Omental fat pad (tissue), 4 donors: ENCODE measurements around the gene IL4I1. TPM values are rescaled to one million over a fixed set of nuclear protein-coding genes. Genes with fewer than 3 reads are reported as not detected.
A peak's percentile ranks its signal among the peaks of the same experiment; 100 is the strongest.
"Not testable (repeated sequence)": the region's sequence is repeated elsewhere in the genome, so short reads cannot be mapped to it uniquely, and the experiment has no call there.

Experiments
- ATAC-seq: fragments of 150-250 bp; one replicate; pipeline ENCODE4 v1.9.1; 2016; ENCODE audit warnings: mild to moderate bottlenecking, moderate library complexity; ENCODE audit not compliant: low FRiP score
- DNase-seq: peaks from one replicate; pipeline ENCODE4 v3.0.0-alpha.2; 2019; ENCODE audit warnings: low spot score
- CTCF ChIP-seq, 3 donors: fragments of 450-650 bp; IDR thresholded peaks; one replicate each; pipeline ENCODE4 v1.5.1; 2016 to 2017; ENCODE audit warnings: antibody characterized with exemption in 3 of 3, mild to moderate bottlenecking in 3 of 3, moderate library complexity in 2 of 3
- total RNA-seq, 4 donors: library from RNA; depleted of rRNA; stranded (reverse); fragments of >200 nt; gene quantifications; one replicate each; pipeline ENCODE4 v1.1.0, GENCODE V29; 2016

IL4I1 gene
- 1 to 10 TPM in 2 of 4 donors, under 1 TPM in 1, not detected in 1; 0.56 to 5.5 (median 1.5) TPM for total RNA-seq

- peak; percentile 21 for ATAC-seq
- TF ChIP-seq CTCF (IDR thresholded peaks at IDR 0.05) = no peak
- DNase-seq = no peak
Measured at GRCh38 chr19:49896863-49897621, at the start of gene IL4I1. Gene IL4I1, minus strand, starts transcription at chr19:49896887. Its CDS starts 727 bp downstream, at chr19:49896160.

DNA sequence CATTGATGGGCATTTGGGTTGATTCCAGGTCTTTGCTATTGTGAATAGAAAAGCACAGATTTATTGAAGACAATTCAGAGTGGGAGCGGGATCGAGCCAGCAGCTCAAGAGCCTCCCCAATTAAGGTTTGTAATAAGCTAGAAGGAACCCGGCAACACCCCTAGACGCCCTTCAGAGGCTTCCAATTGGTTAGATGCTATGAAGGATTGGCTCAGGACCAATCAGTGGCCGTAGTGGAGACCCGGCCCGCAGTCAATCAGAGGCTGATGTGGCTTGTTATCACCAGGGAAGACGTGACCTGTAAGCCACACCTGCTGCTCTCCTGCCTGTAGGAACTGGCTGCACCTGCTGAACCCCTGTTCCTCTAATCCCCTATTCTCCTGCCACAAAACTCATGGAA, 49.7 kb upstream of the IL4I1 start:
- ATAC-seq (no peak), DNase-seq (no peak)
- no peak for TF ChIP-seq CTCF (IDR thresholded peaks at IDR 0.05)

DNA sequence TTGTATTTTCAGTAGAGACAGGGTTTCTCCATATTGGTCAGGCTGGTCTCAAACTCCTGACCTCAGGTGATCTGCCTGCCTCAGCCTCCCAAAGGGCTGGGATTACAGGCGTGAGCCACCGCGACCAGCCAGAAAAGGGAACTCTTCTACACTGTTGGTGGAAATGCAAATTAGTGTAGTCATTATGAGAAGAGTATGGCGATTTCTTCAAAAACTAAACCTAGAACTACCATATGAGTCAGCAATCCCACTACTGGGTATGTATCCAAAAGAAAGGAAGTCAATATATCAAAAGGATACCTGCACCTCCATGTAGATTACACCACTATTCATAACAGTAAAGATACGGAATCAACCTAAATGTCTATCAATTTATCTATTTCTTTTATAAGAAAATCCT, 47.9 kb upstream of the IL4I1 start:
- not testable (repeated sequence) for DNase-seq, ATAC-seq

DNA sequence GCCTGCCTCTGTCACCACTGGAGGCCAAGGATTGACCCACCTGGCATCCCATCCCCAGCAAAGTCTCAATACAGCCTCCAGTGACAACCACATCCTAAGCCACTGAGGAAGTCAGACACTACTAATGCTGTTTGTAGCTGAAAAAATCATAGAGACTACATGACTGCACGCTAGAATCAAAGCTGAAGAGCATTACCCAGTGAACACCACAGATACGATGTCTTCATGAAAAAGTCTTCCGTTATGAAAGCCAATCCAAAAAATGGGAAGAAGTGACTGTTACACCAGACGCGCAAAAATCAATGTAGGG, 43.8 kb upstream of the IL4I1 start:
- DNase-seq = no peak

GRCh38 chr19:49939721-49940481, 43.2 kb upstream of the IL4I1 start:
- TF ChIP-seq CTCF (IDR thresholded peaks at IDR 0.05) = no peak
- DNase-seq (no peak), ATAC-seq (no peak)

More for the DNA sequence above, 43.8 kb upstream of the IL4I1 start:
- ATAC-seq = no peak
- no peak for TF ChIP-seq CTCF (IDR thresholded peaks at IDR 0.05)

DNA sequence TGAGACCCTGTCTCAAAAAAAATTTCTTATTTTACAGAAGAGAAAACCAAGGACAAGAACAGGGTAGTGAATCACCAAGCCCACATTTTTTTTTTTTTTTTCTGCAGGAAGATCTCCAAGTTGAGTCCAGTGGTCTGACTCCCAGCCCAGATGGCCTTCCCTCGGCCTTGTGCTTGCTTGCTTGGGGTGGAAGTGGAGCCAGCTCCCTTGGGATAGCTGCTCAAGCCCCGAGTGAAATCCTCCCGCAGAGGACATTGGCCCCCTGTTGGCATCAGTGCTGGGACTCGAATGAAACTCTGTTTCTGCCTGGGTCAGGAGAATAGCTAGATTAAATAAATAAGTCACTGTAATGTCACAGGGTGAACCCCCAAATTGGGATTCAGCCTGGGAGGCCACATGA, 42.0 kb upstream of the IL4I1 start:
- ATAC-seq (no peak), DNase-seq (no peak)
- no peak for TF ChIP-seq CTCF (IDR thresholded peaks at IDR 0.05)

DNA sequence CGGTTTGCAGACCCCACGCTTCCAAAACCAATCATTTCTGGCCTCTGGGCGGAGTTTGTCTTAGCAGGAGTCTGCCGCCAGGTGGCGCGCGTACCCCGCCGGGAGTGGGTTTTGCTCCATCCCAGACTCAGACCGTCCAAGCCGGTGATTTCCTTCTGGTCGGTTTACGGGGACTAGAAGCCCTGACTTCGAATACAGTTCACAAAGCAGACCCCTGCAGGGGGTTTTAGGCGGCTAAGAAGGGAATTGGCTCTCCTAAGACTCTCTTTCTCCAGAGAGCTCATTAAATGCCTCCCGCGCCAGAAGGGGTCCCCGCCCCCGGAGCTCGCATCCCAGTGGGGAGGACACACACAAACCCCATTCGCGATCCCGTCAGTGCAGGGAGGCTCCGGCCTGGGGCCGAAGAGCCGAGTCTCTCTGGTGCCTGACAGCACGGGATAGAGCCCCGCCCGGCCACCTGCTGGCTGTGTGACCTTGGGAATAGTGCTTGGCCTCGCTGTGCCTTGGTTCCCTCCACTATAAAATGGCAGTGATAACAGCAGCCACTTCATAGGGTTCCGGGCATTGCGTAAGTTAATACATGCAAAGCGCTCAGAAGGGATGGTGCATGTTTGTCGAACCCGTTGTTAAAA, 41.2 kb upstream of the IL4I1 start:
- ATAC-seq = peak; percentile 48
- peak in 2 of 3 donors; percentile 43 to 92 for TF ChIP-seq CTCF (IDR thresholded peaks at IDR 0.05)
- peak; percentile 61 for DNase-seq
